Posterior vena cava (tissue), 2 donors: Measurements from ENCODE around the gene ATG4D. TPM values are rescaled to one million over a fixed set of nuclear protein-coding genes. Genes with fewer than 3 reads are reported as not detected.

Source experiments
- DNase-seq: peaks from one replicate; pipeline ENCODE4 v3.0.0-alpha.2; 2020; ENCODE audit warnings: low spot score
- intact Hi-C, 2 donors: fragments of 100-400 bp; cut with DNase I; formaldehyde crosslinking; loops; one replicate each; pipeline versions ENCODE4 v1.14.1 to v1.14.2; 2022 to 2023
- long read RNA-seq, 2 donors: library from polyadenylated mRNA; unstranded; transcript quantifications; one replicate each; pipeline ENCODE4 v2.0.0, GENCODE V29; 2020 to 2021
- total RNA-seq, 2 donors: library from RNA; stranded (reverse); fragmentation: NEBNext Ultra II Directional; extraction: Animal tissue kit (Norgen Biotek cat#: 25700); gene quantifications; one replicate each; pipeline ENCODE4 v1.2.1, GENCODE V29; 2021
- donor health status: DM: yes; HTN: yes; CAD: no.
- donor health status: DM: yes; HTN: yes; CAD: no.

The ATG4D gene
- total RNA-seq, result 10 to 100 TPM; 14.2 to 14.8 TPM
- long read RNA-seq, donor 1, partial matches to known transcripts, result 2 of 10 reads
- long read RNA-seq, donor 1, other reads (novel, unspliced or antisense), result 6 of 10 reads
- long read RNA-seq, donor 2, partial matches to known transcripts, result 8 of 11 reads
- long read RNA-seq, donor 2, other reads (novel, unspliced or antisense), result 0 of 11 reads

DNA sequence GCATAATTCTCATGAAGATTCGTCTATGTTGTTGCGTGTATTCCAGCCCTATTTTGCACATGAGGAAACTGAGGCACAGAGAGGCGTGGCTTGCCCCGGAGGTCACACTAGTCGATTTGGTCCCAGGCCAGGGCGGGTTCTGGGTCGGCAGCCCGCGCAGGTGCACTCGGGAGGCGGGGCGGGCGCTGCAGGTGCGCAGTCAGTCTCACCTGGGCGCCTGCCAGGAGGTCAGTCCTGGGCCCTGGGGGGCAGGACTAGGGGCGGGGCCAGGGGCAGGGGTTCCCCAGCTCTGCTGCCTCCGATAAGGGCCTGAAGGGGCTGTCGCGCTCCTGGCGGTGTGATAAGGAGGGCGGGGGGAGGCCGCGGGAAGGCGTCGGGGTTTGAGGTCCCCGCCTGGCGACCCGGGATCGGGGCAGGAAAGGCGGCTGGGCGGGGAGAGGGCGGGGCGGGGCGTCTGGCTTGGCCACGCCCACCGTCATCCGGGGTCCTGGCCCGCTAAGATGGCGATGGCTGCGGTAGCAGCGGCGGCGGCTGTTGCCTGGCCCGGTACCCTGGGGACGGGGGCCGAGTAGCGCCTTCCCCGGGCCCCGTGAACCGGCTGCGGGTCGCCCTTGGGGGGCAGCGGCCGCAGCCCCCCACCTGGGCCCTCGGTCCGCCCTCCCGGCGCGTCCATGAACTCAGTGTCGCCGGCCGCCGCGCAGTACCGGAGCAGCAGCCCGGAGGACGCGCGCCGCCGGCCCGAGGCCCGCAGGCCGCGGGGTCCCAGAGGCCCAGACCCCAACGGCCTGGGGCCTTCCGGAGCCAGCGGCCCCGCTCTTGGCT is at the start of gene ATG4D:
Gene ATG4D (plus strand): TSS at position 485 of the 822 bp plus-strand sequence. CDS start 187 bp downstream, at position 672.
- intact Hi-C loops, result no loop called here
- peak; percentile 89 for DNase-seq

DNA sequence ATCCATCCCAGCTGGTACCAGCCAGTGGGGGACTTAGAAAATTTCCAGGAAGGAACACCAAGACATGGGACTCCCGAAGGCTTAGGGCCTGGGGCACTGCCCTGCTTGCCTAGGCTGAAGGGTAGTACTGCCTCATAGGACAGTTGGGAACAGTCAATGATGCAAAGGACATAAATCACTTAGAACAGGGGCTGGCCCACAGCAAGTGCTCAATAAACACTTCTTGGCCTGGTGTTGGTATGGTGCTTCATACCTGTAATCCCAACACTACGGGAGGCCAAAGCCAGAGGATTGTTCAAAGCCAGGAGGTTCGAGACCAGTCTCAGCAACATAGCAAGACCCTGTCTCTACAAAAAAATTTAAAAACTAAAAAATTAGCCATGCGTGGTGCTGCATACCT is 46.3 kb upstream of the ATG4D start:
- intact Hi-C loops, result no loop called here
- DNase-seq, result no peak

DNA sequence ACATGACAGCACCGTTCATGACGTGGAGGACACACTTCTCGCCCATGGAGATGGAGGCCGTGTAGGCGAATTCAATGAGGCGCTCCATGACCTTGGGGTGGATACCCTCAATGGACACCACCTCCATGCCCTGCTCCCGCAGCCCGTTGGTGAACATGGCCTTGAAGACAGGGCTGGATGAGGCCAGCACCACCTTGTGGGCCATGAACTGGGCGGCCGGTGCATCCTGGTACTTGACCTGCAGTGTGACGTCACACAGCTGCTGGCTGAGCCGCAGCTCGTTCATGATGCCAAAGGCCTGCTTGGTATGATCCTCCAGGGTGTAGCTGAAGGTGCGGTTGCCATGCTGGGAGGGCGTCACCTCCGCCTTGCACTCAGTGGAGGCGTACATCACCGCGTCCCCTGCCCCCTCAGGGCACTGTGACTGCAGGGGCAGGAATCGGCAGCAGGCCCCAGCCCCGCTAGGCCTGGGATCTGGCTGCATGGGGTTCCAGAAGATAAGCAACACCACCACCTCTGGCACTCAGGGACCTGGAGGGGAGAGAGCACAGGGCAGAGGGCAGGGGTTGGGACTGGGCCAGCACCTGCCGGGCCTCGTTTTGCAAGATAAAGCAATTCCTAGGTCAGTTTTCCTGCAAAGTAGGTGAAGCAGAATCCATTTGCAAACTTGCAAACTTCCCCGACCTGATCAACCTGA is 44.0 kb upstream of the ATG4D start:
- no peak for DNase-seq
- intact Hi-C loops, result no loop called here

DNA sequence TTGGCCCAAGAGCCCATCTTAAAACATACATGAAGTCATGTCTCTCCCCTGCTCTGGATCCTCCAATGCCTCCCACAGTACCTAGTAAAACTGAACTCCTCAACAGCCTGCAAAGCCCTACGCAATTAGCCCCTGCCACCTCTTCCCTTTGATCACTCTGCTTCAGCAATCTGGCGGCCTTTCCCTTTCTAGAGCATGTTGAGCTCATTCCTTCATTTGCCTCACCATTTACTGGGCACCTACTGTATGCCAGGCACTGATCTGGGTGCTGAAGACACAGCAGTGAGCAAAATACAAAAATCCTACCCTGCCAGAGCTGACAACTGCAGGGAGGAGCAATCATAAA is 43.5 kb upstream of the ATG4D start:
- intact Hi-C loops, result no loop called here
- no peak for DNase-seq

DNA sequence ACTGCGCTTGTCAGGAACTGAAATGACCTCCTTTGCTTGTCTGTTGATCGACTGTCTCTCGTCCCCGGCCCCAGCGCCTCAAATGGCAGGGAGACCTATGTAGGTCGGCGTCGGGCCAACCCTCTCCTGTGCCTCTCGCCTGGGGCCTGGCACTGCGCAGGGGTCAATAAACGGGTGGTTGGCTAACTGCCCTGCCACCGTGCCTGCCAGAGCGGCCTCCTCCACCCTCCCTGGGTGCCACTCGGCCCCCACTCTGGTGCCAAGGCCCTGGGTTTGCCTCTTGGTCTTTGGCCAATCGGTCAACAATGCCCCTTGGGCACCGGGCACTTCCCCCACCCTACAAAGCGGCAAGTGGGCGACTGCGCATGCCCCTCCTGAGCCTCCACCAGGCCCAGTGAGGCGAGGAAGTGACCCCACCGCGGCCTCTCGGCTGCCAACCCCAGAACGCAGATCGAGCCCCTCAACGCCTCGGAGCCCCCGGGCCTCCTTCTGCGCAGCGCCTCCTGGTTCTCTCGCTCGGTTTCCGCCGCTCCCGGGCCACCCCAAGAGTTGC is 41.7 kb upstream of the ATG4D start:
- peak; percentile 85 for DNase-seq
- intact Hi-C loops, result no loop called here

DNA sequence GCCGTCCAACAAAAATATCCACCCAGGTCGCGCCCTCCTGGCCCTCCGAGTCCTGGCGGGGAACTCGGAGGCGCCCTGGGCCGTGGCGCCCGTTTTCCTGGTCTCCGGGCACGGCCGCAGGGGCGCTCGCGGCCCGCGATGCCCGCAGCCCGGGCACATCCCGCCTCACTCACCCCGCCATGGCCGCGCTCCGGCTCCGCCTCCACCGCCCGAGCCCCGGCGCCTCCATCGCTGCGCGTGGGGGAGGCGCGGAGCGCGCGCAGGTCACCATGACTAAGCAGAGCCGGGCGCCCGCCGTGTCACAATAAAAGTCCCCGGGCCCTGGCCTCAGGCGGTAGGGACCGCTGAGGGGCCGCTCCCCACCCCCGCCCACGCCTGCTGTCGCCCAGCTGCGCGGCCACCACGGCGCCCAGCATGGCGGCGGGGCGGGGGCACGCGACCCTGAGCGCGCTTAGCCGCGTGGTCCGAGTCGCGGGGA is 41.1 kb upstream of the ATG4D start:
- peak; percentile 98 for DNase-seq
- intact Hi-C loops, result no loop called here

DNA sequence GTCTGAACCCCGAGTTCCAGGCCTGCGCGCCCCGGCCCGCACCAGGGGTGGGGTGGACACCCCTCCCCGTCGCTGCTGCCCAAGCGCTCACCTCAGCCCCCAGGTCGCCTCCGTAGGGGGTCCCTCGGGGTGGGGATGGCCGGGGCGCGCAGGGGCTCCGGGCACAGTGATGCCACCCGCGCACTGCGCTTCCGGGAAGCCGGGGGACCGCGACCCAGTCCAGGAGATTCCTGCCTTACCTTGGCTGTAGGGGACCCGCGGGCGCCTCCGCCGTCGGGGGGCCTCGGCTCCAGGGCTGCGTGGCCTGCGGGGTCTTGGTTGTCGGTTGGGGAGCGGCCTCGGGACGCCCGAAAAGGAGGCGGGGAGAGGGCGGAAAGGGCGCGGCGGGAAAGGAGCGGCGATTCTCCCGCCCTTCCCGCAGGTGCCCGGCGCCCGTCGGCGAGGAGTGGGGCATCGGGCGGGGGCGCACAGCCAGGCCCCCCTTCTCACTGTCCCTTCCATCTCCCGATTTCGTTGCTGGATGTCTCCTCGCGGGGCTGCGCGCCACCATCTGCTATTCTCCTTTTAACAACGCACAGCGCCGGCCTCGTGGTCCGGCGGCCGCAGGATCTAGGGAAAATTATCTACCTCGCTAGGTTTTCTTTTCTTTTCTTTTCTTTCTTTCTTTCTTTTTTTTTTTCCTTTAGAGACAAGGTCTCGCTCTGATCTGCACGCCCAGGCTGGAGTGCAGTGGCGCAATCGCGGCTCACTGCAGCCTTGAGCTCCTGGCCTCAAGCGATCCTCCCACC is 40.5 kb upstream of the ATG4D start, which contains the start of gene KEAP1:
Gene KEAP1 (minus strand): TSS at position 355 of the 788 bp plus-strand sequence. CDS start 3,323 bp downstream, outside the sequence.
- intact Hi-C loops, result no loop called here
- DNase-seq, result peak; percentile 81

DNA sequence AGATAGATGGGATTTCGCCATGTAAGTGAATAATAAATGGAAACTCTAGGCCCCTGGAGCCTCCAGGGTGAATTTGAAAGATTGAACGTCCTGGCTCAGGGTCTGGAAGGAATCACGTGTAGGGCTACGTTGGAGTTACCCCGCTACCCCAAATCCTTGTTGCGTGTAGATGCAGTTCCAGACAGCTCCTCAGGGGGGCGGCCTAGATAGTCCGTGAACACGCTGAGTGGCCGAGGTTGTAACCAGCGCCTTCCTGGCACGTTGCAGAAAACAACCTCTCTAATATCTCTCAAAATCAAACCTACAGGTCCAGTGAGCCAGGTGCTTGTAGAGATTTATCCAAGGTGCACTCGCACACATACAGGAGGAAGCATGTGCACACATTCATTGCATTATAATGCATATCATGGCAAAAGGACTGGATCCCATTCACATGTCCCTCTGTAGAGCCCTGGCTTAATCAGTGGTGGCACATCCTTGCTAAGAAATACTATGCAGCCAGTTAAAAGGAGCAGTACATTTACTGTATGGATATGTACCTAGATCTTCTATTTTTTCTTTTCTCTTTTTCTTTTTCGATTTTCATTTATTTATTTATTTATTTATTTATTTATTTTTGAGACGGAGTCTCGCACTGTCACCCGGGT is 38.0 kb upstream of the ATG4D start:
- intact Hi-C loops, result no loop called here
- peak; percentile 92 for DNase-seq

DNA sequence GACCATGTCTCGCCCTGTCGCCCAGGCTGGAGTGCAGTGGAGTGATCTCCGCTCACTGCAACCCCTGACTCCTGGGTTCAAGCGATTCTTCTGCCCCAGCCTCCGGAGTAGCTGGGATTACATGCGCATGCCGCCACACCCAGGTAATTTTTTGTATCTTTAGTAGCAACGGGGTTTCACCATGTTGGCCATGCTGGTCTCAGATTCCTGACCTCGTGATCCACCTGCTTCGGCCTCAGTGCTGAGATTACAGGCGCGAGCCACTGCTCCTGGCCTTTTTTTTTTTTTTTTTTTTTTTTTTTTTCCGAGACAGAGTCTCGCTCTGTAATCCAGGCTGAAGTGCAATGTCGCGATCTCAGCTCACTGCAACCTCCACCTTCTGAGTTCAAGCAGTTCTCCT is 35.7 kb upstream of the ATG4D start:
- intact Hi-C loops, result no loop called here
- DNase-seq, result no peak

DNA sequence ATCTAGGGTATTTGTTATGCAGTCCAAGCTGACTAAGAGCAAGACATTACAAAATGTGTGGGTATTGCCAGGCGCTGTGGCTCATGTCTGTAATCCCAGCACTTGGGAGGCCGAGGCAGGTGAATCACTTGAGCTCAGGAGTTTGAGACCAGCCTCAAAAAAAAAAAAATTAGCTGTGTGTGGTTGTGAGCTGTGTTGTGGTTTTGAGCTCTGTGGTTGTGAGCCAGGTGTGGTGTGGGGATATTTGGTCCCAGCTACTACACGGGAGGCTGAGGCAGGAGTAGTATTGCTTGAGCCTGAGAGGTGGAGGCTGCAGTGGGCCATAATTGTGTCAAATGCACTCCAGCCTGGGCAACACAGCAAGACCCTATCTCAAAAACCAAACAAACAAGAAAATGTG is 35.0 kb upstream of the ATG4D start:
- DNase-seq, result no peak
- intact Hi-C loops, result no loop called here

DNA sequence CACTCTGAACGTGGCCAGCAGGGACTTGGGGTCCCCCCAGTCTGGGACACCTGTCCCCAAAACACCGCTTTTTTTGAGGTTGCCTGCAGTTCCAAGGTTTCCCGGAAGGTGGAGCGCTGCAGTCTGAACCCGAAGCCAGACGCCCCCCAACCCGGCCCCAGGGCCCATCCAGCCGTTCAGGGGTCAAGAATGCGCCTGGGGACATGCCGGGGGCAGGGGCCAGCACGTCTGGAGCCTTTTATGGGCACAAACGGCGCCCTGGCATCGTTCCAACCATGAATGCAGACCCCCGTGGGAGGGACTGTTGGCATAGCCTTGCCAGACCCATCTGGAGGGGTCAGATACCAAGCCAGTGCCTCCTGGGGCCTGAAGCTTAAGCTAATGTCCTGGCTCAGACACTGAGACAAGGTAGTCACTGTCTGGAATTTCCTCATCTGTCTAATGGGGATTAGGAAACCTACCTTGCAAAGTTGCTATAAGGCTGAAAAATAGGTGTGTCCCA is 33.4 kb upstream of the ATG4D start:
- DNase-seq, result no peak
- intact Hi-C loops, result no loop called here

DNA sequence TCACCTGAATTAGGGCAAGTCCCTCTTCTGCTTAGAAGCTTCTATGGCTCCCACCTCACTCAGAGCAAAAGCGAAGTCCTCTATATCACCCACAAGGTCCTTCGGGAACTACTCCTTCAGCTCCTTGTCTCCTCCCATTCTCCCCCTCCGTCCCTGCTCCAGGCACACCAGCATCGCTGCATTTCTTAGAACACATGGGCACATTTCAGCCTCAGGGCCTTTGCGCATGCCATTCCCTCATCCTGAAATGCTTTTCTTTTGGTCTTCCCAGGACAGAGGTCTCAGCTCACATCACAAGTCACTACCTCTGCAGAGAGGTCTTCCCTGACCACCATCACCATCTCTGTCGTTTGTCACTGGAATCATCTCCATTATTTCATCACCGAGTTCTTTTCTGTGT is 30.5 kb upstream of the ATG4D start:
- no peak for DNase-seq
- intact Hi-C loops, result no loop called here

DNA sequence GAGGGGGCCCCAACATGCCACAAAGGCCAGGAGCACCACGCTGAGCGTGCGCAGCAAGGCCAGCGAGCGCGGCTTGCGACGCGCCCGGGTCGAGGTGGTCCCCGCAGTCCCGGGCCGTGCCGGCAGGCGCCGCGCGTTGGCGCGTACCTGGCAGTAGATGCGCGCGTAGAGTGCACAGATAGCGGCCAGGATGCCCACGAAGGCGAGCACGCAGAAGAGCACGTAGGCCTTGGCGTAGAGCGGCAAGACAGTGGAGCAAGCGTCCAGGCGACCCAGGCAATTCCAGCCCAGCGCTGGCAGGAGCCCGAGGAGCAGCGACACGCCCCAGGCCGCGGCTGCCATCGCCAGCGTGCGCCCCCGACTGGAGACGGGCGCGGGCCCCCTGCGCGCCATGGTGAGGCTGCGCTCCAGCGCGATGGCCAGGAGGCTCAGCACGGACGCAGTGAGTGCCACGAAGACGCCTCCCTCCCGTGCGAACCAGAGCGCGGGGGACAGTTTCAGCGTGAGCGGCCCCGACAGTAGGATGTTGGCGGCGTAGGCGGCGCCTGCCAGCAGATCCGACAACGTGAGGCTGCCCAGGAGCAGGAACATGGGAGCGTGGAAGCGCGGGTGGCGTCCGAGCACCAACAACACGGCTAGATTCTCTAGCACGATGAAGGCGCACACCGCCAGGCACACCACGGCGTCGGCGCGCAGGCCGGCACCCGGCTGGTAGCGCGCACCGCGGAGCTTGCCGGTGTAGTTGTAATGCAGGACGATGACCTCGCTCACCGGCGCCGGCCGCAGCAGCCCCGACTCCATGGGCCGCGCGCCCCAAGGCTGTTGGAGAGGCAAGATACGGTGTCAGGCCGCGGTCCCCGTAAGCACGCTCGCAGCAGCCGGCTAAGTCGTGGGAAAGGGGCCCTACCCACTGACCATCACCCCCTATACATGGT is 29.2 kb upstream of the ATG4D start:
- intact Hi-C loops, result no loop called here
- no peak for DNase-seq

DNA sequence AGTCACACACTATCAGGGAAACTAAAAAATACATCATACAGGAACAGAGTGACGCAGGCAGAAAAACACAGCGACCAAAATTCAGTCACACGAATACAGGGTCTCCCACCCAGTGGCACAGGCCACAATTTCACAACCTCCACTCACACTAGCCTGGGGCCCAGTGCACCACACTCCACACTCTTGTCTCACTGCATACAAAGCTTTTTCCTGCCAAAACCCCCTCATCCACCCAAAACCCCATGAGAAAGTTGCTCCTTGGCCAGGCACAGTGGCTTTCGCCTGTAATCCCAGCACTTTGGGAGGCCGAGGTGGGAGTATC is 27.7 kb upstream of the ATG4D start:
- intact Hi-C loops, result no loop called here
- DNase-seq, result no peak

DNA sequence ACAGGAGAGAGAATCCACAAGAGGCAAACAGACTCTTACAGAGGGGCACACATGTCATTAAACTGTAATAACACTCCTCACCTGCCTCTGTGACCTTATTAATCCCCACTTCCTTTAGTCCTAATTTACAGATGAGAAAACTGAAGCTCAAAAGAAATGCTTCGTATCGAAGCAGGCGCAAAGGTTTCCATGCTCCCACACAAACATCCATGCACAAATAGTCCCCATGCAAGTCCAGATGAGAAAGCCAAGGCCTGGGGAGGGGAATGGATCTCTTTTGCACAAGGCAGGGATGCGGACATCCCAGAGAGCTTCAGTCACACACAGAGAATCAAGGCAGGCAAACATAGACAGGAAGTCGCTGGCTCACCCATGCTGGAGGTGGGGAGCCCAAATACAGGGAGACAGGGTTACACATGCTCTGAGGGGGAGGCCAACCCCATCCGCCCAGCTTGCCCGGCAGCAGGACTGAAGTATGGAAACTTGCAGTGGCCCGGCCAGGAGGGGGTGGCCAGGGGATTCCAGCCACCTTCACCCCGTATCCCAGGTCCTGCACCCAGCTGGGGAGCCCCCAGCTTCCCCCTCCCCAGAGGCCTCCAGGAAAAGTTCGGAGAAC is 26.9 kb upstream of the ATG4D start:
- DNase-seq, result no peak
- intact Hi-C loops, result no loop called here

DNA sequence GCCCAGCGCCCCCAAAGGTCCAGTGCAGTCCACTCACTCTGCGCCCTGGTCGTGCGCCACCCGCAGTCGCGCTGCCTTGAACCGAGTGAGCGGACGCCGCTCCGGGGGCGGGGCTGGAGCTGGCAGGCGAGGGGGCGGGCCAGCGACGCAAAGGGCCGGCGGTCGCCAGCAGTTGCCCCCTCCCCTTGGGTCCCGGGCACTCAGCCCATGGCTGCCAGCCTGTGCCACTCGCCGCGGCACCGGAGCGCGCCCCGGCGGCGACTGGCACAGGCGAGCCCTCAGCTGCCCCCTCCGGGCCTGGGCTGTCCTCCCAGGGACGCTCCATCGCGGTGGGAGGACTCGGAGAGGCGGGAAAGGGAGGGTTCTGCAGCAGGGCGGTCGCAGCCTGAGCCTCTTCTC is 26.3 kb upstream of the ATG4D start, which contains the start of gene S1PR5:
Gene S1PR5 (minus strand): TSS at position 87 of the 399 bp plus-strand sequence. CDS start 2,436 bp downstream, outside the sequence.
- intact Hi-C loops, result no loop called here
- DNase-seq, result no peak
